SU-DHL-6 (cell line): Measurements from ENCODE around the gene LMNA.
A peak's percentile ranks its signal among the peaks of the same experiment; 100 is the strongest.

ENCODE experiments used
- H2AFZ ChIP-seq: fragments of 200-600 bp; sonication (generic); 2 replicates; pipeline ENCODE4 v1.6.1; 2014; ENCODE audit warnings: low read depth, mild to moderate bottlenecking, moderate library complexity, mixed read lengths, antibody characterized with exemption, low read length; ENCODE audit not compliant: severe bottlenecking
- H3F3A ChIP-seq: fragments of 200-600 bp; shearing (Covaris generic); 2 replicates; pipeline ENCODE4 v1.6.0; 2016; ENCODE audit warnings: antibody characterized with exemption, mild to moderate bottlenecking; ENCODE audit not compliant: insufficient read depth
- H3K27ac ChIP-seq: fragments of 200-600 bp; sonication (generic); 2 replicates; pipeline ENCODE4 v1.5.1; 2016; ENCODE audit warnings: low read depth, mild to moderate bottlenecking, low read length, moderate library complexity, mixed read lengths
- H3K27me3 ChIP-seq: fragments of 200-600 bp; sonication (generic), shearing (Covaris generic); 2 replicates; pipeline ENCODE4 v1.6.0; 2014; ENCODE audit warnings: mild to moderate bottlenecking, low read length
- H3K36me3 ChIP-seq: fragments of 200-600 bp; sonication (generic); 2 replicates; pipeline ENCODE4 v1.6.1; 2014; ENCODE audit warnings: mild to moderate bottlenecking, low read length, mixed read lengths
- H3K4me2 ChIP-seq: fragments of 300-600, 200-600 bp; shearing (Covaris generic), sonication (generic); 2 replicates; pipeline ENCODE4 v1.6.0; 2014; ENCODE audit warnings: low read length, low read depth, mild to moderate bottlenecking; ENCODE audit not compliant: poor library complexity, severe bottlenecking
- H3K4me3 ChIP-seq: fragments of 200-600 bp; sonication (generic); 2 replicates; pipeline ENCODE4 v1.5.1; 2014; ENCODE audit warnings: antibody characterized with exemption, low read length, mild to moderate bottlenecking, mixed read lengths; ENCODE audit not compliant: insufficient read depth, poor library complexity, severe bottlenecking
- H3K79me2 ChIP-seq: fragments of 200-600 bp; sonication (generic); 2 replicates; pipeline ENCODE4 v1.6.1; 2014; ENCODE audit warnings: mild to moderate bottlenecking, low read length, moderate library complexity; ENCODE audit not compliant: insufficient read depth
- H3K9ac ChIP-seq: fragments of 200-600 bp; sonication (generic); 2 replicates; pipeline ENCODE4 v1.7.0; 2014; ENCODE audit warnings: mild to moderate bottlenecking, low read length
- H3K9me2 ChIP-seq: fragments of 200-600 bp; sonication (generic); replicated peaks from 2 replicates; pipeline ENCODE4 v1.6.1; 2014; ENCODE audit warnings: low read length; ENCODE audit not compliant: insufficient read depth
- H3K9me3 ChIP-seq: fragments of 200-600 bp; sonication (generic); 2 replicates; pipeline ENCODE4 v1.6.1; 2014; ENCODE audit warnings: low read length, mixed read lengths; ENCODE audit not compliant: insufficient read depth
- H4K20me1 ChIP-seq: fragments of 200-600 bp; sonication (generic); 2 replicates; pipeline ENCODE4 v1.6.1; 2014; ENCODE audit warnings: low read depth, mild to moderate bottlenecking, antibody characterized with exemption, low read length, moderate library complexity, mixed read lengths
- CTCF ChIP-seq: fragments of 200-600 bp; sonication (generic); IDR thresholded peaks from one replicate; pipeline ENCODE4 v1.5.1; 2017; ENCODE audit warnings: antibody characterized with exemption, mild to moderate bottlenecking, low read length, moderate library complexity; ENCODE audit not compliant: insufficient read depth, poor library complexity, severe bottlenecking
- EZH2phosphoT487 ChIP-seq: fragments of 200-600 bp; sonication (generic), shearing (Covaris generic); conservative IDR thresholded peaks from 2 replicates; pipeline ENCODE4 v1.6.1; 2018; ENCODE audit warnings: mild to moderate bottlenecking, antibody characterized with exemption, low read length, moderate library complexity, mixed read lengths

Gene LMNA

DNA sequence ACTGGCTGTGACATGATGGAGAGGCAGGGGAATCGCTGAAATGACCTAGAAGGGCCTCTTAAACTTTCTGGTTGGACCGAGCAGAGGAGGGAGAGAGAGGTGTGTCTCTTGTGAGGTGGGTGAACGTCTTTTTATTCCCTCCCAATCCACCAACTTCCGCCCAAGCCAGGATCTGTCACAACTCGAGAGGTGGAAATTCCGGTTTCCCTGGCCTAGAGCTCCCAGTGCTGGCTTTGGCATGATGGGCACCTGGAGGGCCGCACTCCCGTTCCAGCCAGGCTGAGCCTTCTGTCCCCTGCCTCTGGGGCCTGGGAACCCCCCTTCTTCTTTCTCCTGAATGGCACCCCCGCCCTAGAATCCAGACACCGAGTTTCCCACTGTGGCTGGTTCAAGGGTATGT, 38.9 kb downstream of the LMNA start, which contains the start of gene SEMA4A:
Gene SEMA4A, plus strand, starts transcription at position 224 of the 400 bp plus-strand sequence. CDS start 994 bp downstream, outside the sequence.
- H3F3A ChIP-seq = peaks cover 63% of the 10 kb centered on the region
- H3K4me2 ChIP-seq = peak within 1 kb of the TSS; percentile 98
- TF ChIP-seq EZH2phosphoT487 = no peak
- TF ChIP-seq CTCF = no peak
- H3K9ac ChIP-seq = peak within 1 kb of the TSS; percentile 85
- H3K36me3 ChIP-seq = peaks cover 3% of the 10 kb centered on the region; the same call in 1 of the 2 replicates
- no peaks in the 10 kb centered on the region for H3K9me2 ChIP-seq
- H3K4me3 ChIP-seq = peak within 1 kb of the TSS; percentile 88
- no peaks in the 10 kb centered on the region for H4K20me1 ChIP-seq
- H2AFZ ChIP-seq = no peak within 1 kb of the TSS
- peaks cover 45% of the 10 kb centered on the region for H3K79me2 ChIP-seq
- peak within 1 kb of the TSS; percentile 94 for H3K27ac ChIP-seq
- H3K9me3 ChIP-seq = no peaks in the 10 kb centered on the region
- no peaks in the 10 kb centered on the region for H3K27me3 ChIP-seq

DNA sequence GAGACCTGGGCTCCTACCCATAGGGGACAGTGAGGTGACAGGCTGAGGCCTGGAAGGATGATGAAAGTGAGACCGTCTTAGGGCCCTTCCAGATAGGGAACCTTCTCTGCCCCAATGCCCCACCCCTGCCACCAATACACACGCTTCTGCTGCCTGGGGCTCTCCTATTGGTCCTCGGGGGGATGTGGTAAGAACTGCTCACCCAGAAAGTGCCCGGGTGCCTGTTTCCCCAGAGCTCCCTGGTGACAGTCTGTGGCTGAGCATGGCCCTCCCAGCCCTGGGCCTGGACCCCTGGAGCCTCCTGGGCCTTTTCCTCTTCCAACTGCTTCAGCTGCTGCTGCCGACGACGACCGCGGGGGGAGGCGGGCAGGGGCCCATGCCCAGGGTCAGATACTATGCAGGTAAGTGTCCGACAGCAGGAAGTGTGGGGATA, 39.8 kb downstream of the LMNA start:
- Histone ChIP-seq H3K9me3 (no peaks in the 10 kb centered on the region), H3F3A (peaks cover 53% of the 10 kb centered on the region), H3K27ac (peak overlapping the region; percentile 94), H2AFZ (no peak overlapping the region), H3K4me3 (peak overlapping the region; percentile 88), H3K79me2 (peaks cover 50% of the 10 kb centered on the region), H3K36me3 (peaks cover 8% of the 10 kb centered on the region; the same call in 1 of the 2 replicates), H3K9me2 (no peaks in the 10 kb centered on the region), H4K20me1 (no peaks in the 10 kb centered on the region), H3K4me2 (peak overlapping the region; percentile 98), H3K9ac (peak overlapping the region; percentile 85), H3K27me3 (no peaks in the 10 kb centered on the region)
- TF ChIP-seq EZH2phosphoT487 = no peak
- TF ChIP-seq CTCF = no peak

GRCh38 chr1:156155756-156156510, 41.4 kb downstream of the LMNA start:
- H3K4me2 ChIP-seq = peak overlapping the region; percentile 98
- H3K9ac ChIP-seq = peak overlapping the region; percentile 85
- peak overlapping the region; percentile 88 for H3K4me3 ChIP-seq
- peaks cover 16% of the 10 kb centered on the region; the same call in 1 of the 2 replicates for H3K36me3 ChIP-seq
- H3K27ac ChIP-seq = peak overlapping the region; percentile 94
- no peak for TF ChIP-seq EZH2phosphoT487
- TF ChIP-seq CTCF = no peak
- no peaks in the 10 kb centered on the region for H3K27me3 ChIP-seq
- H3K9me2 ChIP-seq = no peaks in the 10 kb centered on the region
- peaks cover 55% of the 10 kb centered on the region for H3K79me2 ChIP-seq
- no peak overlapping the region for H2AFZ ChIP-seq
- H3K9me3 ChIP-seq = no peaks in the 10 kb centered on the region
- no peaks in the 10 kb centered on the region for H4K20me1 ChIP-seq
- H3F3A ChIP-seq = peaks cover 40% of the 10 kb centered on the region
